Vagina (tissue), 2 donors: ENCODE data around the gene NAP1L4. TPM values are rescaled to one million over a fixed set of nuclear protein-coding genes. Genes with fewer than 3 reads are reported as not detected.

Experiments used
- DNase-seq, 2 donors: peaks; one replicate each; pipeline ENCODE4 v3.0.0-alpha.2; 2017; ENCODE audit errors: extremely low spot score in 2 of 2
- H3K27ac ChIP-seq: fragments of 200-600 bp; sonication (generic); one replicate; pipeline ENCODE4 v1.5.1; 2019
- H3K27me3 ChIP-seq: fragments of 200-600 bp; sonication (generic); one replicate; pipeline ENCODE4 v1.5.1; 2019
- H3K36me3 ChIP-seq, 2 donors: fragments of 200-600 bp; sonication (generic); one replicate each; pipeline ENCODE4 v1.5.1; 2017 to 2019
- H3K4me1 ChIP-seq: fragments of 200-600 bp; sonication (generic); one replicate; pipeline ENCODE4 v1.5.1; 2019
- H3K4me3 ChIP-seq, 2 donors: fragments of 200-600 bp; sonication (generic); 1 replicate in 1 of 2; 2 replicates in 1 of 2; pipeline ENCODE4 v1.5.1; 2016 to 2019
- H3K9me3 ChIP-seq: fragments of 200-600 bp; sonication (generic); one replicate; pipeline ENCODE4 v1.5.1; 2019
- POLR2A ChIP-seq, 2 donors: fragments of 450-650 bp; IDR thresholded peaks; one replicate each; pipeline ENCODE4 v1.6.1; 2017; ENCODE audit warnings: antibody characterized with exemption in 2 of 2, mild to moderate bottlenecking in 2 of 2, moderate library complexity in 2 of 2
- POLR2AphosphoS5 ChIP-seq, 2 donors: sonication (generic); formaldehyde crosslinking; IDR thresholded peaks; one replicate each; pipeline ENCODE4 v1.9.0; 2017; ENCODE audit warnings: antibody characterized with exemption in 2 of 2, mild to moderate bottlenecking in 2 of 2, low read depth in 1 of 2; ENCODE audit not compliant: insufficient read depth in 1 of 2
- intact Hi-C: fragments of 100-400 bp; cut with DNase I; formaldehyde crosslinking; loops from one replicate; pipeline ENCODE4 v1.15.1; 2023
- total RNA-seq: library from RNA; depleted of rRNA; stranded (reverse); fragments of >200 nt; gene quantifications from one replicate; pipeline ENCODE4 v1.2.3, GENCODE V29; 2016
- TF ChIP-seq, protein P1 (sequence below), 3 experiments: fragments of 450-650 bp in 2 of 3; fragments of 200-600 bp in 1 of 3; sonication (generic) in 1 of 3; IDR thresholded peaks; one replicate each; pipeline ENCODE4 v1.5.1; 2017 to 2019; ENCODE audit warnings: antibody characterized with exemption in 3 of 3, mild to moderate bottlenecking in 2 of 3, moderate library complexity in 2 of 3

The NAP1L4 gene
- total RNA-seq, 1 donor from 2014 or later = 108 TPM

- no peak overlapping the region for H3K27ac ChIP-seq
- no peaks in the 10 kb centered on the region for H3K9me3 ChIP-seq
- H3K4me3 ChIP-seq = no peak overlapping the region
- no peaks in the 10 kb centered on the region for H3K4me1 ChIP-seq
- no peak for DNase-seq
- TF ChIP-seq POLR2A (IDR thresholded peaks at IDR 0.05) = no peak
- TF ChIP-seq POLR2AphosphoS5 (IDR thresholded peaks at IDR 0.05; ENCODE audit: insufficient read depth in 1 of 2, low read depth in 1 of 2) = no peak
- TF ChIP-seq, protein P1, sequence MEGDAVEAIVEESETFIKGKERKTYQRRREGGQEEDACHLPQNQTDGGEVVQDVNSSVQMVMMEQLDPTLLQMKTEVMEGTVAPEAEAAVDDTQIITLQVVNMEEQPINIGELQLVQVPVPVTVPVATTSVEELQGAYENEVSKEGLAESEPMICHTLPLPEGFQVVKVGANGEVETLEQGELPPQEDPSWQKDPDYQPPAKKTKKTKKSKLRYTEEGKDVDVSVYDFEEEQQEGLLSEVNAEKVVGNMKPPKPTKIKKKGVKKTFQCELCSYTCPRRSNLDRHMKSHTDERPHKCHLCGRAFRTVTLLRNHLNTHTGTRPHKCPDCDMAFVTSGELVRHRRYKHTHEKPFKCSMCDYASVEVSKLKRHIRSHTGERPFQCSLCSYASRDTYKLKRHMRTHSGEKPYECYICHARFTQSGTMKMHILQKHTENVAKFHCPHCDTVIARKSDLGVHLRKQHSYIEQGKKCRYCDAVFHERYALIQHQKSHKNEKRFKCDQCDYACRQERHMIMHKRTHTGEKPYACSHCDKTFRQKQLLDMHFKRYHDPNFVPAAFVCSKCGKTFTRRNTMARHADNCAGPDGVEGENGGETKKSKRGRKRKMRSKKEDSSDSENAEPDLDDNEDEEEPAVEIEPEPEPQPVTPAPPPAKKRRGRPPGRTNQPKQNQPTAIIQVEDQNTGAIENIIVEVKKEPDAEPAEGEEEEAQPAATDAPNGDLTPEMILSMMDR (IDR thresholded peaks at IDR 0.05) = no peak
- no peaks in the 10 kb centered on the region for H3K27me3 ChIP-seq
- intact Hi-C loops = loop anchor here (5.0 kb wide), 2 partner anchors 56 to 181 kb away; partner anchors contain the start of gene MRGPRG
- H3K36me3 ChIP-seq = peaks cover 0 to 52% of the 10 kb centered on the region in 2 donors
Observed at GRCh38 chr11:3036419-3036818, 44.3 kb upstream of the NAP1L4 start.

- Histone ChIP-seq H3K27ac (no peak overlapping the region), H3K4me1 (peaks cover 3% of the 10 kb centered on the region), H3K4me3 (no peak overlapping the region), H3K9me3 (no peaks in the 10 kb centered on the region), H3K36me3 (peaks cover 0 to 46% of the 10 kb centered on the region in 2 donors), H3K27me3 (no peaks in the 10 kb centered on the region)
- intact Hi-C loops = loop anchor here (5.0 kb wide), 2 partner anchors 57 to 182 kb away; partner anchors contain the start of gene MRGPRG
- TF ChIP-seq, protein P1 (IDR thresholded peaks at IDR 0.05) = no peak
- DNase-seq = no peak
Observed at GRCh38 chr11:3035333-3035732, 43.2 kb upstream of the NAP1L4 start.

DNA sequence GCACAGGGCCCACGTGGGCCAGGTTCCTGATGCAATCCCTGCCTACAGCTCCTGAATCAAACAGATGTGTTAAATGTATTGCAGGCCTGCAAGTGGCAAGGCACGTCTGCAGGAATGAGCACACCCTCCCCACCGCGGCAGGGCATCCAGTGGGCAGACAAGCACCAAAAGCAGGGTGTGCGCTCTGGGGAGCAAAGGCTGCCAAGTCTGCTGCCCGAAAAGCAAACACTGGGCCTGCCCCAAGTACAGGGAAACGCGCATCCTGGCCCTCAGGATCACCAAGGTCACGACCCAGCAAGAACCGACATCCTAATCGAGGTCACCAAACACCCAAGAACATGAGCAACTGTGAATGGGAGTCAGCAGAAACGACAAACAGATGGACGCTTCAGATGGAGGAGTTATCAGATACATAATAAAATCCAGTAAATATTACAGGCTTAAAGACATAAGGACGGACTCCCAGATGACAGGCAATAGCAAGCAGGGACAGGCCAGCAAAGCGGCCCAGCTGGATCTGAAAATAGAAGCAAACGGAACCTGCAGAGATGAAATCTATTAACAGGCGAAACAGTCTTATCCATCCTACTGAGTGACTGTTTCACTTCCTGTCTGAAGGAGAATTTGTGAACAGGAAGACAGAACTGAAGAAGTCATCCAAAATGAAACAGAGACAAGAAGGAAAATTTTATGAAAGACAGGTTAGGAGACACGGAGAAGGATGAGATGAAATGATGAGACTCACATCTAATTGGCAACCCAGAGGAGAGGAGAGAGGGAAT, 38.4 kb upstream of the NAP1L4 start:
- peaks cover 12% of the 10 kb centered on the region for H3K4me1 ChIP-seq
- no peak overlapping the region for H3K27ac ChIP-seq
- H3K4me3 ChIP-seq = no peak overlapping the region
- no peak for DNase-seq
- H3K9me3 ChIP-seq = no peaks in the 10 kb centered on the region
- intact Hi-C loops = no loop called here
- H3K27me3 ChIP-seq = no peaks in the 10 kb centered on the region
- TF ChIP-seq POLR2AphosphoS5 (IDR thresholded peaks at IDR 0.05; ENCODE audit: insufficient read depth in 1 of 2, low read depth in 1 of 2) = no peak
- TF ChIP-seq, protein P1 (IDR thresholded peaks at IDR 0.05) = no peak
- peaks cover 0 to 37% of the 10 kb centered on the region in 2 donors for H3K36me3 ChIP-seq

DNA sequence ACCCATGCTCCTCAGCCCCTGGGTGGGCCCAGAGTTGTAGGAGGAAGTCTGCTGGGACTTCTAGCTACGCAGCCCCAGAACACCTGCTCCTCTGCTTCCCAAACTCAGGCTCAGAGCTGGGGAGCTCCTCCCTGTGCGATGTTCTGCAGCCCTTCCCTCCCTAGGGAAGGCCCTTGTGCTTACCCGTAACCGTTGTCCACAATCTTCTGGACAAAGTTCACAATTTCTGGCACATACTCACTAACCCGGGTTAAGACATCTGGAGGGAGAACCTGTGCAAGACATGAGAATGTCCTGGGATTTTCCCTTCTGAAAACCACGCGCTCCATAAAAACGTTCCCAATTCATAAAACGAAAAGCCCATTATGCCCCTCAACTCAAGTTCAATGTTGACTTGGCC, 36.7 kb upstream of the NAP1L4 start:
- Histone ChIP-seq H3K4me3 (no peak overlapping the region), H3K27ac (no peak overlapping the region), H3K9me3 (no peaks in the 10 kb centered on the region), H3K36me3 (peaks cover 0 to 33% of the 10 kb centered on the region in 2 donors), H3K27me3 (no peaks in the 10 kb centered on the region), H3K4me1 (peaks cover 12% of the 10 kb centered on the region)
- intact Hi-C loops = no loop called here
- no peak for DNase-seq
- TF ChIP-seq, protein P1 (IDR thresholded peaks at IDR 0.05) = no peak
- TF ChIP-seq POLR2AphosphoS5 (IDR thresholded peaks at IDR 0.05; ENCODE audit: insufficient read depth in 1 of 2, low read depth in 1 of 2) (no peak), POLR2A (IDR thresholded peaks at IDR 0.05) (no peak)

GRCh38 chr11:3026803-3027202, 34.7 kb upstream of the NAP1L4 start:
- Histone ChIP-seq H3K4me1 (peaks cover 15% of the 10 kb centered on the region), H3K4me3 (no peak overlapping the region), H3K27ac (no peak overlapping the region), H3K36me3 (peaks cover 0 to 33% of the 10 kb centered on the region in 2 donors), H3K27me3 (no peaks in the 10 kb centered on the region), H3K9me3 (no peaks in the 10 kb centered on the region)
- TF ChIP-seq POLR2AphosphoS5 (IDR thresholded peaks at IDR 0.05; ENCODE audit: insufficient read depth in 1 of 2, low read depth in 1 of 2) (no peak), POLR2A (IDR thresholded peaks at IDR 0.05) (no peak)
- TF ChIP-seq, protein P1 (IDR thresholded peaks at IDR 0.05) = no peak
- DNase-seq = no peak
- intact Hi-C loops = no loop called here
